ENCODE results near the gene FBLN1.
"Not testable (repeated sequence)": the region's sequence is repeated elsewhere in the genome, so short reads cannot be mapped to it uniquely, and the experiment has no call there.

The FBLN1 gene

GRCh38 chr22:45585946-45586540 lies 83.4 kb downstream of the FBLN1 start:
- DNase-seq (ENCODE audit: low read depth), result no peak

GRCh38 chr22:45586651-45587405 lies 84.1 kb downstream of the FBLN1 start:
- no peak for DNase-seq (ENCODE audit: low read depth)

- DNase-seq (ENCODE audit: low read depth), result no peak
Measured at GRCh38 chr22:45587638-45588505, 85.2 kb downstream of the FBLN1 start.

GRCh38 chr22:45589556-45589955 lies 86.9 kb downstream of the FBLN1 start:
- DNase-seq (ENCODE audit: low read depth), result no peak

- no peak for DNase-seq (ENCODE audit: low read depth)
Measured at GRCh38 chr22:45590262-45590661, 87.6 kb downstream of the FBLN1 start.

- DNase-seq (ENCODE audit: low read depth), result not testable (repeated sequence)
Measured at GRCh38 chr22:45591633-45592213, 89.0 kb downstream of the FBLN1 start.

GRCh38 chr22:45594123-45594941 lies 91.6 kb downstream of the FBLN1 start:
- no peak for DNase-seq (ENCODE audit: low read depth)

GRCh38 chr22:45597460-45598192 lies 94.9 kb downstream of the FBLN1 start:
- DNase-seq (ENCODE audit: low read depth), result no peak

GRCh38 chr22:45598596-45599217 lies 96.0 kb downstream of the FBLN1 start:
- DNase-seq (ENCODE audit: low read depth), result no peak

- DNase-seq (ENCODE audit: low read depth), result no peak
Measured at GRCh38 chr22:45599836-45600577, 97.3 kb downstream of the FBLN1 start.

- no peak for DNase-seq (ENCODE audit: low read depth)
Measured at GRCh38 chr22:45600790-45601730, 98.4 kb downstream of the FBLN1 start.

- no peak for DNase-seq (ENCODE audit: low read depth)
Measured at GRCh38 chr22:45602004-45602733, 99.5 kb downstream of the FBLN1 start.

- DNase-seq (ENCODE audit: low read depth), result peak; percentile 34
Measured at GRCh38 chr22:45602824-45603595, 100.3 kb downstream of the FBLN1 start.

- DNase-seq (ENCODE audit: low read depth), result no peak
Measured at GRCh38 chr22:45603619-45604018, 100.9 kb downstream of the FBLN1 start.

GRCh38 chr22:45608045-45608444 lies 105.4 kb downstream of the FBLN1 start:
- not testable (repeated sequence) for DNase-seq (ENCODE audit: low read depth)

GRCh38 chr22:45608763-45609180 lies 106.1 kb downstream of the FBLN1 start:
- DNase-seq (ENCODE audit: low read depth), result no peak

GRCh38 chr22:45612451-45612901 lies 109.8 kb downstream of the FBLN1 start:
- no peak for DNase-seq (ENCODE audit: low read depth)
